ENCODE measurements around the gene AFDN. TPM values are rescaled to one million over a fixed set of nuclear protein-coding genes. Genes with fewer than 3 reads are reported as not detected.

Gene AFDN
- polyA plus RNA-seq, 1 of the 3 experiments (the other 2 are of a cell fraction), result 25.1 TPM

GRCh38 chr6:167946007-167946406, 119.3 kb downstream of the AFDN start:
- Histone ChIP-seq H4K20me1 (ENCODE audit: insufficient read depth) (no peaks in the 10 kb centered on the region), H2AFZ (ENCODE audit: low read depth) (no peak overlapping the region), H3K27ac (ENCODE audit: low read depth in 2 of 2, low read length in 1 of 2) (no peak overlapping the region), H3K4me2 (no peak overlapping the region), H3K36me3 (replicated peaks in 1 of 2; ENCODE audit: control insufficient read depth in 1 of 2, insufficient read depth in 2 of 2, low read length in 1 of 2) (peaks cover 27 to 69% of the 10 kb centered on the region in 2 experiments), H3K79me2 (ENCODE audit: insufficient read depth) (no peaks in the 10 kb centered on the region), H3K27me3 (ENCODE audit: insufficient read depth) (no peaks in the 10 kb centered on the region), H3K9ac (no peak overlapping the region), H3K4me1 (ENCODE audit: control insufficient read depth in 1 of 2, insufficient read depth in 2 of 2, low read depth in 1 of 2, low read length in 1 of 2) (peaks cover 0 to 8% of the 10 kb centered on the region in 2 experiments; a peak in 1 of 4 replicates), H3F3A (replicated peaks; ENCODE audit: insufficient read depth) (no peaks in the 10 kb centered on the region), H3K9me3 (no peaks in the 10 kb centered on the region), H3K4me3 (ENCODE audit: low read depth in 2 of 2, low read length in 1 of 2) (no peak overlapping the region), H3K9me2 (no peaks in the 10 kb centered on the region)
- 91% methylated on average over 11 of the region's 11 CpGs for WGBS (ENCODE audit: low lambda C conversion rate)
- CTCF ChIA-PET, result interaction anchor here (0.7 kb wide), 1 partner anchor 38 kb away, joined by 4 read pairs; no protein-coding TSS in a partner anchor
- POLR2A ChIA-PET, result no interaction called here
- TF ChIP-seq TEAD4 (IDR thresholded peaks at IDR 0.05; ENCODE audit: borderline replicate concordance, insufficient read depth) (no peak), USF2 (IDR thresholded peaks at IDR 0.05; ENCODE audit: borderline replicate concordance, low read depth, low read length) (no peak), TCF12 (IDR thresholded peaks at IDR 0.05) (no peak), SIN3A (IDR thresholded peaks at IDR 0.05; ENCODE audit: borderline replicate concordance, low read depth, low read length) (no peak), NFIC (IDR thresholded peaks at IDR 0.05; ENCODE audit: borderline replicate concordance) (no peak), FOXJ3 (CRISPR knock-in tag; IDR thresholded peaks at IDR 0.05) (no peak), EP300 (IDR thresholded peaks at IDR 0.05; ENCODE audit: borderline replicate concordance in 1 of 2, low read depth in 1 of 2, low read length in 1 of 2) (no peak), REST (IDR thresholded peaks at IDR 0.05; ENCODE audit: low read depth, low read length) (no peak), GABPA (IDR thresholded peaks at IDR 0.05; ENCODE audit: low read depth) (no peak), RCOR1 (IDR thresholded peaks at IDR 0.05; ENCODE audit: low read length) (no peak), MAX (IDR thresholded peaks at IDR 0.05; ENCODE audit: low read depth) (no peak)
- DNase-seq, result no peak

GRCh38 chr6:167946604-167947003, 119.9 kb downstream of the AFDN start:
- no peak overlapping the region for H3K9ac ChIP-seq
- no peaks in the 10 kb centered on the region for H3K9me2 ChIP-seq
- no peaks in the 10 kb centered on the region for H3K9me3 ChIP-seq
- peaks cover 27 to 73% of the 10 kb centered on the region in 2 experiments for H3K36me3 ChIP-seq (replicated peaks in 1 of 2; ENCODE audit: control insufficient read depth in 1 of 2, insufficient read depth in 2 of 2, low read length in 1 of 2)
- ChIA-PET CTCF (interaction anchor here (0.7 kb wide), 1 partner anchor 39 kb away, joined by 4 read pairs; no protein-coding TSS in a partner anchor), POLR2A (no interaction called here)
- H3F3A ChIP-seq (replicated peaks; ENCODE audit: insufficient read depth), result no peaks in the 10 kb centered on the region
- 91% methylated on average over 5 of the region's 5 CpGs for WGBS (ENCODE audit: low lambda C conversion rate)
- no peak for DNase-seq
- H3K4me3 ChIP-seq (ENCODE audit: low read depth in 2 of 2, low read length in 1 of 2), result no peak overlapping the region
- H3K27ac ChIP-seq (ENCODE audit: low read depth in 2 of 2, low read length in 1 of 2), result no peak overlapping the region
- H3K4me2 ChIP-seq, result no peak overlapping the region
- H4K20me1 ChIP-seq (ENCODE audit: insufficient read depth), result no peaks in the 10 kb centered on the region
- H3K27me3 ChIP-seq (ENCODE audit: insufficient read depth), result no peaks in the 10 kb centered on the region
- no peaks in the 10 kb centered on the region for H3K79me2 ChIP-seq (ENCODE audit: insufficient read depth)
- peaks cover 0 to 8% of the 10 kb centered on the region in 2 experiments; a peak in 1 of 4 replicates for H3K4me1 ChIP-seq (ENCODE audit: control insufficient read depth in 1 of 2, insufficient read depth in 2 of 2, low read depth in 1 of 2, low read length in 1 of 2)
- no peak overlapping the region for H2AFZ ChIP-seq (ENCODE audit: low read depth)
- TF ChIP-seq TCF12 (IDR thresholded peaks at IDR 0.05) (no peak), EP300 (IDR thresholded peaks at IDR 0.05; ENCODE audit: borderline replicate concordance in 1 of 2, low read depth in 1 of 2, low read length in 1 of 2) (no peak), RXRA (IDR thresholded peaks at IDR 0.05; ENCODE audit: borderline replicate concordance, low read depth) (no peak), MAX (IDR thresholded peaks at IDR 0.05; ENCODE audit: low read depth) (no peak), USF2 (IDR thresholded peaks at IDR 0.05; ENCODE audit: borderline replicate concordance, low read depth, low read length) (no peak), RAD21 (IDR thresholded peaks at IDR 0.05; ENCODE audit: low read length) (no peak), IRF3 (IDR thresholded peaks at IDR 0.05; ENCODE audit: low read depth, low read length) (no peak), MEF2A (IDR thresholded peaks at IDR 0.05; ENCODE audit: borderline replicate concordance, low read depth) (no peak), FOSL2 (IDR thresholded peaks at IDR 0.05; ENCODE audit: borderline replicate concordance, low read depth) (no peak), TEAD4 (IDR thresholded peaks at IDR 0.05; ENCODE audit: borderline replicate concordance, insufficient read depth) (no peak), ZBTB33 (IDR thresholded peaks at IDR 0.05; ENCODE audit: borderline replicate concordance, low read depth) (no peak)
